Neural cell (in vitro differentiated cells): Measurements from ENCODE around the gene PDHX. TPM values are rescaled to one million over a fixed set of nuclear protein-coding genes. Genes with fewer than 3 reads are reported as not detected.

ENCODE experiments used
- H2AFZ ChIP-seq: fragments of 200-600, 300-800 bp; sonication (generic), shearing (Covaris generic); 2 replicates; pipeline ENCODE4 v1.6.0; 2014; ENCODE audit warnings: low read depth, mild to moderate bottlenecking, antibody characterized with exemption, low read length, moderate library complexity
- H3F3A ChIP-seq: fragments of 200-600 bp; shearing (Covaris generic); 2 replicates; pipeline ENCODE4 v1.6.1; 2016; ENCODE audit warnings: mild to moderate bottlenecking, moderate library complexity, mixed read lengths, antibody characterized with exemption, low read length; ENCODE audit not compliant: insufficient read depth, poor library complexity, severe bottlenecking
- H3K27ac ChIP-seq: fragments of 200-600, 300-800 bp; sonication (generic), shearing (Covaris generic); 2 replicates; pipeline ENCODE4 v1.5.1; 2014; ENCODE audit warnings: mild to moderate bottlenecking, low read length, moderate library complexity
- H3K27me3 ChIP-seq: fragments of 300-800, 200-600 bp; sonication (generic), shearing (Covaris generic); 2 replicates; pipeline ENCODE4 v1.6.0; 2014; ENCODE audit warnings: mild to moderate bottlenecking, low read depth, low read length, moderate library complexity; ENCODE audit not compliant: insufficient read depth
- H3K36me3 ChIP-seq: fragments of 300-800, 200-600 bp; sonication (generic), shearing (Covaris generic); 2 replicates; pipeline ENCODE4 v1.5.1; 2014; ENCODE audit warnings: mild to moderate bottlenecking, antibody characterized with exemption, low read length, moderate library complexity; ENCODE audit not compliant: insufficient read depth
- H3K4me2 ChIP-seq: fragments of 300-800, 200-600 bp; sonication (generic), shearing (Covaris generic); 2 replicates; pipeline ENCODE4 v1.6.0; 2014; ENCODE audit warnings: mild to moderate bottlenecking, low read length
- H3K4me3 ChIP-seq: fragments of 300-800, 200-600 bp; sonication (generic), shearing (Covaris generic); 2 replicates; pipeline ENCODE4 v1.5.1; 2014; ENCODE audit warnings: mild to moderate bottlenecking, low read length, moderate library complexity
- H3K79me2 ChIP-seq: fragments of 200-600 bp; shearing (Covaris generic); replicated peaks from 2 replicates; pipeline ENCODE4 v1.6.0; 2014; ENCODE audit warnings: mild to moderate bottlenecking, low read length, moderate library complexity; ENCODE audit not compliant: insufficient read depth
- H3K9ac ChIP-seq: fragments of 300-800, 200-600 bp; sonication (generic), shearing (Covaris generic); 2 replicates; pipeline ENCODE4 v1.6.1; 2016; ENCODE audit warnings: mild to moderate bottlenecking, low read length, mixed read lengths
- H3K9me2 ChIP-seq: fragments of 200-600 bp; shearing (Covaris generic); 2 replicates; pipeline ENCODE4 v1.6.1; 2016; ENCODE audit warnings: mild to moderate bottlenecking, low read length, mixed read lengths; ENCODE audit not compliant: insufficient read depth
- H3K9me3 ChIP-seq: fragments of 200-600, 300-800 bp; sonication (generic), shearing (Covaris generic); 2 replicates; pipeline ENCODE4 v1.6.1; 2016; ENCODE audit warnings: mild to moderate bottlenecking, mixed run types, low read length, moderate library complexity, mixed read lengths
- H4K20me1 ChIP-seq: fragments of 200-600 bp; shearing (Covaris generic); 2 replicates; pipeline ENCODE4 v1.6.1; 2016; ENCODE audit warnings: mild to moderate bottlenecking, mixed run types; ENCODE audit not compliant: insufficient read depth
- EP300 ChIP-seq: fragments of 450-650 bp; conservative IDR thresholded peaks from 2 replicates; pipeline ENCODE4 v1.6.1; 2014; ENCODE audit warnings: antibody characterized with exemption, mild to moderate bottlenecking, moderate library complexity; ENCODE audit not compliant: poor library complexity, severe bottlenecking
- EZH2 ChIP-seq: fragments of 200-600, 300-800 bp; shearing (Covaris generic), sonication (generic); IDR thresholded peaks from 2 replicates; pipeline ENCODE4 v1.6.1; 2014; ENCODE audit warnings: antibody characterized with exemption, low read length, borderline replicate concordance, mild to moderate bottlenecking; ENCODE audit not compliant: insufficient read depth, poor library complexity, severe bottlenecking
- MXI1 ChIP-seq: fragments of 450-650 bp; conservative IDR thresholded peaks from 2 replicates; pipeline ENCODE4 v1.6.1; 2014; ENCODE audit warnings: antibody characterized with exemption, mild to moderate bottlenecking; ENCODE audit not compliant: poor library complexity, severe bottlenecking
- POLR2AphosphoS5 ChIP-seq: IDR thresholded peaks from 2 replicates; pipeline ENCODE4 v1.6.1; 2012
- RAD21 ChIP-seq: fragments of 450-650 bp; conservative IDR thresholded peaks from 2 replicates; pipeline ENCODE4 v1.6.1; 2014; ENCODE audit warnings: antibody characterized with exemption, mild to moderate bottlenecking, moderate library complexity
- REST ChIP-seq: IDR thresholded peaks from 2 replicates; pipeline ENCODE4 v1.6.1; 2012; ENCODE audit warnings: borderline replicate concordance
- SMC3 ChIP-seq: fragments of 450-650 bp; conservative IDR thresholded peaks from 2 replicates; pipeline ENCODE4 v1.6.1; 2014; ENCODE audit warnings: antibody characterized with exemption, mild to moderate bottlenecking, moderate library complexity; ENCODE audit not compliant: poor library complexity
- TAF1 ChIP-seq: IDR thresholded peaks from 2 replicates; pipeline ENCODE4 v1.6.1; 2012; ENCODE audit warnings: low read depth
- polyA plus RNA-seq: library from polyadenylated mRNA; depleted of rRNA; stranded (reverse); fragments of >200 nt; gene quantifications from 2 replicates; pipeline ENCODE4 v1.2.3, GENCODE V29; 2014
- TF ChIP-seq, protein P1 (sequence below): fragments of 450-650 bp; IDR thresholded peaks from 2 replicates; pipeline ENCODE4 v1.5.1; 2014; ENCODE audit warnings: antibody characterized with exemption, mild to moderate bottlenecking, moderate library complexity; ENCODE audit not compliant: poor library complexity, severe bottlenecking

The PDHX gene
- polyA plus RNA-seq, 1 donor from 2014 or later: 59.8 TPM

DNA sequence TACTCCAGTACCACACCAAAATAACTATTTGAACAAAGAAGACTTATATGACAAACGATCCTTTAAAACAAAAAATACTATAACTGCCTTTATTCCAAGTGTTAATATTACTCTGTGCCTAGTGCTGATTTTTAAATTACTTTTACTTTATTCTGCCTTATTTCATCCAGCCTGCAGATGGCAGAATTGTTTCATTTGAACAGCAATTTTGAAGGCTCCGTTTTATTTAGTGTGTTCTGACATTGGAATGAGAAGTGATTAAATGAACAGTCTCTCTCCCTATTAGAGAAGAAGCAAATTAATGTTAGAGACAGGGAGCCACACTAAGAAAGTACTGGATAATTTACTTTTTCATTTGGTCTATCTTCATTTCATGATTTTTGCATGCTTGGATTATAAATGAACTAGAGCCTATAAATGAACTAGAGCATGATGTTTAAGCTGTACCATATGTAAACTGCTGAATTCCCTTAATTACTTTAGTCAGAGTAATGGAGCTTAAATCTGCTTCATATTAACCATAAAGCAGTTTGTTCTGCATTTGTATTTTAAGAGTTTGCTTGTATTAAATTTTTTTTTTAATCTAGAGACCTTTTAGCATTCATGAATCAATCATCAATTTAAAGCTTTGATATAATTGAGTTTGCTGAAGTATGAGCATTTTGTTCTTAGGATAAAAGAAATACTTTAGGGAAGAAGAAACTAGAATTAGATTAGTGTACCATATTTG is 9.8 kb downstream of the PDHX start:
- peak overlapping the region; percentile 0 for H3K9ac ChIP-seq
- H3K27ac ChIP-seq: no peak overlapping the region
- H3K79me2 ChIP-seq: peaks cover 56% of the 10 kb centered on the region
- TF ChIP-seq TAF1 (no peak), POLR2AphosphoS5 (no peak), RAD21 (peak; percentile 92), EZH2 (no peak), MXI1 (no peak), SMC3 (peak; percentile 92), EP300 (no peak), REST (no peak)
- TF ChIP-seq, protein P1, sequence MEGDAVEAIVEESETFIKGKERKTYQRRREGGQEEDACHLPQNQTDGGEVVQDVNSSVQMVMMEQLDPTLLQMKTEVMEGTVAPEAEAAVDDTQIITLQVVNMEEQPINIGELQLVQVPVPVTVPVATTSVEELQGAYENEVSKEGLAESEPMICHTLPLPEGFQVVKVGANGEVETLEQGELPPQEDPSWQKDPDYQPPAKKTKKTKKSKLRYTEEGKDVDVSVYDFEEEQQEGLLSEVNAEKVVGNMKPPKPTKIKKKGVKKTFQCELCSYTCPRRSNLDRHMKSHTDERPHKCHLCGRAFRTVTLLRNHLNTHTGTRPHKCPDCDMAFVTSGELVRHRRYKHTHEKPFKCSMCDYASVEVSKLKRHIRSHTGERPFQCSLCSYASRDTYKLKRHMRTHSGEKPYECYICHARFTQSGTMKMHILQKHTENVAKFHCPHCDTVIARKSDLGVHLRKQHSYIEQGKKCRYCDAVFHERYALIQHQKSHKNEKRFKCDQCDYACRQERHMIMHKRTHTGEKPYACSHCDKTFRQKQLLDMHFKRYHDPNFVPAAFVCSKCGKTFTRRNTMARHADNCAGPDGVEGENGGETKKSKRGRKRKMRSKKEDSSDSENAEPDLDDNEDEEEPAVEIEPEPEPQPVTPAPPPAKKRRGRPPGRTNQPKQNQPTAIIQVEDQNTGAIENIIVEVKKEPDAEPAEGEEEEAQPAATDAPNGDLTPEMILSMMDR: peak; percentile 88
- no peaks in the 10 kb centered on the region for H3F3A ChIP-seq
- H2AFZ ChIP-seq: no peak overlapping the region
- H3K4me3 ChIP-seq: no peak overlapping the region
- no peaks in the 10 kb centered on the region for H3K27me3 ChIP-seq
- H3K4me2 ChIP-seq: no peak overlapping the region
- no peaks in the 10 kb centered on the region for H4K20me1 ChIP-seq
- H3K9me2 ChIP-seq: no peaks in the 10 kb centered on the region
- H3K9me3 ChIP-seq: no peaks in the 10 kb centered on the region
- H3K36me3 ChIP-seq: peaks cover 1% of the 10 kb centered on the region

GRCh38 chr11:34926831-34927132 is 10.4 kb downstream of the PDHX start:
- Histone ChIP-seq H3K9me2 (no peaks in the 10 kb centered on the region), H3K4me3 (no peak overlapping the region), H3K36me3 (peaks cover 3% of the 10 kb centered on the region), H3K27ac (no peak overlapping the region), H3K4me2 (no peak overlapping the region), H3K9me3 (no peaks in the 10 kb centered on the region), H3K9ac (peak overlapping the region; percentile 0), H2AFZ (no peak overlapping the region), H3F3A (no peaks in the 10 kb centered on the region), H4K20me1 (no peaks in the 10 kb centered on the region), H3K27me3 (no peaks in the 10 kb centered on the region), H3K79me2 (peaks cover 53% of the 10 kb centered on the region)
- TF ChIP-seq POLR2AphosphoS5 (no peak), RAD21 (no peak), REST (no peak)
